ENCODE results near the gene SH3D19. TPM values are rescaled to one million over a fixed set of nuclear protein-coding genes. Genes with fewer than 3 reads are reported as not detected.

Gene SH3D19
- total RNA-seq, 1 donor, result 46.6 TPM

DNA sequence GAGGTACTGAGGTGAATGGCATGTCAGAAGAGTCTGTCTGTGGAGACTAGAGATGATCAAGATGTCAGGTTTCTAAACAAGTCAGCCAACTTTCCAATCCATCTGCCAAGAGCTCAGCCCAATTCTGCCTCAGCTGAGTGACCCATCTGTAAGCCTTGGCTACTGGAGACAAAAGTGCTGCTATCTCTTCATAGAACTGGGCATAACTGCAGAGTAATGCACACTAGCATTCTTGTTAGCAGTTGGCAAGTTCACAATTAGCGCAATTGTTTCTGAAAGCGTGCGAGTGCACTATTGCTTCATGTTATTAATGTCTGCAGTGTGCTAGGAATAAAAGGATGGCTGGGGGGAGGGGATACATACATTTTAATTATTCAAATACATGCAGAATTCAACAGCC is 32.9 kb upstream of the SH3D19 start:
- H3K4me3 ChIP-seq (ENCODE audit: low read depth, low read length), result no peak overlapping the region
- TF ChIP-seq CTCF (IDR thresholded peaks at IDR 0.05; ENCODE audit: insufficient read depth, low read depth, low read length), result no peak
- DNase-seq (ENCODE audit: low read depth), result no peak

DNA sequence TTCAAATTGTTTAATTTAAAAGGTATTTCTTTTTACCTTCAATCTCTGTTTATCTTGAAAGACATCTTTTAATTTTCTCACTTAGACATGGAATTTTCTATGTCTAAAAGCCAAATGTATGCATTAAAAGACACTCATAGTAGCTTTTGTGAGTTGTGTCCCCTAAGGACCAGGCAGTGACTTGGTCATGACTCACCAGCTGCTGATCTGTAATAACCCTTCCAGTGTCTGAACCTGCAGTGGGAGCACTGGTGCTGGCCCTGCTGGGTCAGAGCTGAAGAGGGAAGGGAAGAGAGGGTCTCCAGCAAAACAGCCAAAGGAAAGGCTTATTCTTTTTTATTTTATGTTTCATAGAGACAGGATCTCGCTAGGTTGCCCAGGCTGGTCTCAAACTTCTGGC is 31.1 kb upstream of the SH3D19 start:
- no peak for DNase-seq (ENCODE audit: low read depth)
- TF ChIP-seq CTCF (IDR thresholded peaks at IDR 0.05; ENCODE audit: insufficient read depth, low read depth, low read length), result no peak
- H3K4me3 ChIP-seq (ENCODE audit: low read depth, low read length), result no peak overlapping the region

DNA sequence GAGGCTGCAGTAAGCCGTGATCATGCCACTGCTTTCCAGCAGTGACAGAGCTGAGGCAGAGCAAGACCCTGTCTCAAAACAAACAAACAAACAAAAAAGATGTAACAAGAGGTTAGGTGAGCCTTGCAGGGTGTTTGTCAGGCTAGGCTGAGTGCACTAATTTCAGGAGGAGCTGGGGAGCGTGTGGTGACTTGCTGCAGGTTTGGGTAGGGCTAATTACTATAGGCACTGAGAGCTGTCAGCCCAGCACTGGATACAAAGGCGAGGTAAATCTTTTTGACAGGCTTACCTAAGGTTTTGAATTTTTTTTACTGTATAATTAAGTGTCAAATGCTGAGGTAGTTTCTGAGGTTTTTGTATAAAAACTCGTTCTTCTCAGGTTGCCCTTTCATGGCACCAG is 29.8 kb upstream of the SH3D19 start:
- no peak for TF ChIP-seq CTCF (IDR thresholded peaks at IDR 0.05; ENCODE audit: insufficient read depth, low read depth, low read length)
- no peak overlapping the region for H3K4me3 ChIP-seq (ENCODE audit: low read depth, low read length)
- DNase-seq (ENCODE audit: low read depth), result no peak

GRCh38 chr4:151347490-151348235 is 22.3 kb upstream of the SH3D19 start:
- DNase-seq (ENCODE audit: low read depth), result no peak
- H3K4me3 ChIP-seq (ENCODE audit: low read depth, low read length), result no peak overlapping the region
- TF ChIP-seq CTCF (IDR thresholded peaks at IDR 0.05; ENCODE audit: insufficient read depth, low read depth, low read length), result no peak

GRCh38 chr4:151344948-151345347 is 19.5 kb upstream of the SH3D19 start:
- no peak for TF ChIP-seq CTCF (IDR thresholded peaks at IDR 0.05; ENCODE audit: insufficient read depth, low read depth, low read length)
- no peak for DNase-seq (ENCODE audit: low read depth)
- H3K4me3 ChIP-seq (ENCODE audit: low read depth, low read length), result no peak overlapping the region

DNA sequence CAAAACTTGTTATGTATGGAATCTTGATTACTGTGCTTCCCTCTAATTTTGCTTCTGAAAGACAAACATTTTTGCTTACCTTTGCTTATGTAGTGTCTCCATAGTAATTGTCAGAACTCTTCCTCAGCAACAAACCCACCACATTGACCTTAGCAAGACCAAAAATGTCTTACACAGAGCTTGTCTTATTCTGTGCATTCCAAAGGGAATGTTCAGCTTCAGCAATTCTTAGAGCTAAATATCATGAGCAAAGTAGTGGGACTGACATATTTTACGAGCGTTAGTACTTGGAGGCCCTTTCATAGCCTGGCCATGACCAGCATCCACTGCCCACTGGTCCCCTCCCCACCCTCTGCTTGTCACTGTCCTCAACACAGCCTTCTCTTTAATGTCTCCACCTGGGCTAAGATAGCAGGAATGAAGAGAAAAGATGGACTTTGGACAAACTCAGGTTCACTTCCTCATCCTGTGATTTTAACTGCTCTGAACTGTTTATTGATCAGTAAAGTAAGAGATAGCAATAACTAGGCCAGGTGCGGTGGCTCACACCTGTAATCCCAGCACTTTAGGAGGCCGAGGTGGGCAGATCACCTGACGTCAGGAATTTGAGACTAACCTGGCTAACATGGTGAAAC is 15.5 kb upstream of the SH3D19 start:
- no peak for TF ChIP-seq CTCF (IDR thresholded peaks at IDR 0.05; ENCODE audit: insufficient read depth, low read depth, low read length)
- no peak for DNase-seq (ENCODE audit: low read depth)
- no peak overlapping the region for H3K4me3 ChIP-seq (ENCODE audit: low read depth, low read length)

All from fibroblast of villous mesenchyme (primary cell).